GM12878 (cell line): ENCODE measurements around the gene REV1. TPM values are rescaled to one million over a fixed set of nuclear protein-coding genes. Genes with fewer than 3 reads are reported as not detected.

Source experiments
- ATAC-seq: fragments of 200-7000 bp; cut with Tn5 transposase; 3 replicates; pipeline ENCODE4 v1.9.1; 2020; ENCODE audit warnings: mild to moderate bottlenecking, moderate library complexity
- BruUV-seq: library from RNA; stranded (reverse); fragments of 400-500 nt; replicated peaks from 2 replicates; lab custom pipeline; 2021; lab: Mats Ljungman, UMichigan
- CTCF ChIA-PET: fragments of 300-600 bp; sonication (Branson Sonifier 250); formaldehyde crosslinking; extraction: SDS; loops from one replicate; lab custom pipeline; 2021; ENCODE audit warnings: inconsistent platforms; lab: Yijun Ruan, JAX
- POLR2A ChIA-PET: fragments of 350-600 bp; formaldehyde crosslinking; extraction: SDS; loops from one replicate; lab custom pipeline; 2021; ENCODE audit warnings: inconsistent platforms; lab: Charles Lee
- RAD21 ChIA-PET: fragments of 300-600 bp; sonication (Branson Sonifier 250); formaldehyde crosslinking; loops from one replicate; lab custom pipeline; 2023; ENCODE audit warnings: antibody characterized with exemption; ENCODE audit not compliant: unreplicated experiment; lab: Charles Lee
- SMC1A ChIA-PET: fragments of 300-600 bp; sonication (Branson Sonifier 250); formaldehyde crosslinking; loops from one replicate; lab custom pipeline; 2023; ENCODE audit not compliant: unreplicated experiment, uncharacterized antibody; lab: Charles Lee
- DNase-seq: peaks from one replicate; pipeline ENCODE4 v3.0.0-alpha.2; 2011; ENCODE audit warnings: low read depth, low spot score
- FAIRE-seq: peaks from 3 replicates; lab custom pipeline; 2011; peaks lifted over from hg19 to GRCh38; lab: Jason Lieb, UNC
- H2AFZ ChIP-seq: 2 replicates; pipeline ENCODE4 v1.6.0; 2011; ENCODE audit warnings: low read depth, low read length, control low read depth; ENCODE audit not compliant: control insufficient read depth
- H3K27ac ChIP-seq: 2 replicates; pipeline ENCODE4 v1.5.1; 2011; ENCODE audit warnings: control low read depth; ENCODE audit not compliant: control insufficient read depth, insufficient read depth
- H3K27me3 ChIP-seq, 2 experiments: replicated peaks in 1 of 2; 2 replicates each; pipeline versions ENCODE4 v1.6.0 to v1.6.1; 2011; ENCODE audit warnings: low read length in 1 of 2; ENCODE audit not compliant: control insufficient read depth in 2 of 2, insufficient read depth in 2 of 2
- H3K36me3 ChIP-seq, 2 experiments: 2 replicates each; pipeline ENCODE4 v1.5.1; 2011; ENCODE audit warnings: low read length in 1 of 2; ENCODE audit not compliant: control insufficient read depth in 2 of 2, insufficient read depth in 2 of 2
- H3K4me1 ChIP-seq: 2 replicates; pipeline ENCODE4 v1.6.1; 2011; ENCODE audit warnings: mild to moderate bottlenecking, low read length, moderate library complexity, mixed read lengths; ENCODE audit not compliant: control insufficient read depth, insufficient read depth
- H3K4me2 ChIP-seq: 2 replicates; pipeline ENCODE4 v1.6.0; 2011; ENCODE audit warnings: control low read depth; ENCODE audit not compliant: control insufficient read depth, insufficient read depth
- H3K4me3 ChIP-seq: fragments of 200-600 bp; sonication (generic); 2 replicates; pipeline ENCODE4 v1.5.1; 2016
- H3K79me2 ChIP-seq: 2 replicates; pipeline ENCODE4 v1.6.0; 2011; ENCODE audit warnings: low read length; ENCODE audit not compliant: control insufficient read depth, insufficient read depth
- H3K9ac ChIP-seq: 2 replicates; pipeline ENCODE4 v1.8.0; 2011; ENCODE audit warnings: low read length, control low read depth, mixed read lengths; ENCODE audit not compliant: control insufficient read depth, insufficient read depth
- H3K9me3 ChIP-seq: replicated peaks from 3 replicates; pipeline ENCODE4 v1.5.1; 2011; ENCODE audit warnings: mild to moderate bottlenecking, low read length; ENCODE audit not compliant: control insufficient read depth, insufficient read depth
- H4K20me1 ChIP-seq: 2 replicates; pipeline ENCODE4 v1.6.0; 2011; ENCODE audit not compliant: control insufficient read depth, insufficient read depth
- DPF2 ChIP-seq: fragments of 450-650 bp; IDR thresholded peaks from 2 replicates; pipeline ENCODE4 v1.6.1; 2017; ENCODE audit warnings: mild to moderate bottlenecking
- EP300 ChIP-seq, 2 experiments: fragments of 150-350 bp in 1 of 2; IDR thresholded peaks; 2 replicates each; pipeline ENCODE4 v1.6.1; 2011 to 2012; ENCODE audit warnings: low read depth in 2 of 2, low read length in 2 of 2, borderline replicate concordance in 1 of 2, improper control_type of control experiment in 1 of 2, inconsistent platforms in 1 of 2; ENCODE audit not compliant: control insufficient read depth in 1 of 2
- FOXK2 ChIP-seq: fragments of 450-650 bp; IDR thresholded peaks from 2 replicates; pipeline ENCODE4 v1.6.1; 2017; ENCODE audit warnings: mild to moderate bottlenecking, moderate library complexity
- JUNB ChIP-seq: IDR thresholded peaks from 2 replicates; pipeline ENCODE4 v1.6.1; 2016; ENCODE audit warnings: antibody characterized with exemption, mild to moderate bottlenecking
- PBX3 ChIP-seq: IDR thresholded peaks from 2 replicates; pipeline ENCODE4 v1.6.1; 2011; ENCODE audit warnings: mild to moderate bottlenecking, low read depth, low read length, moderate library complexity; ENCODE audit not compliant: insufficient replicate concordance
- POLR2AphosphoS2 ChIP-seq: IDR thresholded peaks from 2 replicates; pipeline ENCODE4 v1.6.1; 2011; ENCODE audit warnings: low read depth, mild to moderate bottlenecking, low read length, improper control_type of control experiment, moderate library complexity
- POLR2AphosphoS5 ChIP-seq: IDR thresholded peaks from 2 replicates; pipeline ENCODE4 v1.6.1; 2011; ENCODE audit warnings: mild to moderate bottlenecking, low read length, inconsistent platforms
- RAD51 ChIP-seq: fragments of 450-650 bp; IDR thresholded peaks from 2 replicates; pipeline ENCODE4 v1.6.1; 2016; ENCODE audit warnings: moderate library complexity, mild to moderate bottlenecking, inconsistent platforms
- SIN3A ChIP-seq: IDR thresholded peaks from 2 replicates; pipeline ENCODE4 v1.6.1; 2012; ENCODE audit warnings: low read depth, low read length, improper control_type of control experiment
- SIX5 ChIP-seq: IDR thresholded peaks from 2 replicates; pipeline ENCODE4 v1.6.1; 2011; ENCODE audit warnings: mild to moderate bottlenecking, low read depth, low read length, moderate library complexity; ENCODE audit not compliant: severe bottlenecking
- SREBF2 ChIP-seq: IDR thresholded peaks from 2 replicates; pipeline ENCODE4 v1.6.1; 2012; ENCODE audit warnings: mild to moderate bottlenecking, low read length
- SRF ChIP-seq, 2 experiments: IDR thresholded peaks; 2 replicates each; pipeline ENCODE4 v1.6.1; 2011; ENCODE audit warnings: low read depth in 2 of 2, low read length in 2 of 2, mild to moderate bottlenecking in 1 of 2, moderate library complexity in 1 of 2
- SUPT20H ChIP-seq: IDR thresholded peaks from 2 replicates; pipeline ENCODE4 v1.6.1; 2011; ENCODE audit warnings: low read depth, mild to moderate bottlenecking, low read length, moderate library complexity, borderline replicate concordance; ENCODE audit not compliant: control insufficient read depth
- TCF3 ChIP-seq: IDR thresholded peaks from 2 replicates; pipeline ENCODE4 v1.6.1; 2012; ENCODE audit warnings: low read depth, mild to moderate bottlenecking, low read length, borderline replicate concordance; ENCODE audit not compliant: insufficient read depth
- YBX1 ChIP-seq: fragments of 450-650 bp; IDR thresholded peaks from 2 replicates; pipeline ENCODE4 v1.6.1; 2016; ENCODE audit warnings: antibody characterized with exemption
- ZNF274 ChIP-seq: IDR thresholded peaks from one replicate; pipeline ENCODE4 v1.8.0; 2011; ENCODE audit not compliant: insufficient read length, insufficient read depth
- ZZZ3 ChIP-seq: IDR thresholded peaks from 2 replicates; pipeline ENCODE4 v1.6.1; 2011; ENCODE audit warnings: low read depth; ENCODE audit not compliant: control insufficient read depth, insufficient read length
- in situ Hi-C: fragments of 300-500 bp; cut with MboI; formaldehyde crosslinking; loops from 9 replicates; pipeline ENCODE4 v1.14.3; 2018; ENCODE audit warnings: mixed read lengths
- intact Hi-C: fragments of 100-400 bp; cut with micrococcal nuclease; formaldehyde crosslinking; loops from one replicate; pipeline ENCODE4 v1.14.2; 2022; ENCODE audit not compliant: unreplicated experiment
- polyA plus RNA-seq, 11 experiments: library from polyadenylated mRNA; depleted of rRNA in 4 of 11; unstranded in 6 of 11; stranded (reverse) in 5 of 11; fragments of >200 nt; fragmentation: Nextera tagmentation in 4 of 11; fragmentation: Illumina TruSeq in 1 of 11; extraction: Ambion mirVana in 4 of 11; extraction: Trizol in 1 of 11; gene quantifications; 1 replicate in 1 of 11; 2 replicates in 10 of 11; pipeline versions ENCODE4 v1.2.1 to v1.2.3, GENCODE V29; 2011 to 2016; ENCODE audit warnings: inconsistent platforms in 2 of 11, missing spikeins in 2 of 11, low read depth in 1 of 11
- total RNA-seq, 4 experiments: library from RNA; depleted of rRNA in 3 of 4; stranded (reverse); fragments of >200 nt in 3 of 4; fragmentation: Illumina TruSeq in 1 of 4; extraction: Trizol in 1 of 4; gene quantifications; 2 replicates each; pipeline versions ENCODE4 v1.2.1 to v1.2.3, GENCODE V29; 2013 to 2021
- TF ChIP-seq, protein P1 (sequence below): fragments of 450-650 bp; conservative IDR thresholded peaks from 2 replicates; pipeline ENCODE4 v1.6.1; 2017; ENCODE audit warnings: mild to moderate bottlenecking, moderate library complexity
- TF ChIP-seq, protein P2 (sequence below): fragments of 450-650 bp; IDR thresholded peaks from 2 replicates; pipeline ENCODE4 v1.6.1; 2017; ENCODE audit warnings: antibody characterized with exemption, mild to moderate bottlenecking, moderate library complexity

Gene REV1
- total and polyA plus RNA-seq, 10 of the 15 experiments (the other 5 are each of a cell fraction or from before 2014, with no cell fraction given): 11.3 to 46.8 (median 29.0) TPM

DNA sequence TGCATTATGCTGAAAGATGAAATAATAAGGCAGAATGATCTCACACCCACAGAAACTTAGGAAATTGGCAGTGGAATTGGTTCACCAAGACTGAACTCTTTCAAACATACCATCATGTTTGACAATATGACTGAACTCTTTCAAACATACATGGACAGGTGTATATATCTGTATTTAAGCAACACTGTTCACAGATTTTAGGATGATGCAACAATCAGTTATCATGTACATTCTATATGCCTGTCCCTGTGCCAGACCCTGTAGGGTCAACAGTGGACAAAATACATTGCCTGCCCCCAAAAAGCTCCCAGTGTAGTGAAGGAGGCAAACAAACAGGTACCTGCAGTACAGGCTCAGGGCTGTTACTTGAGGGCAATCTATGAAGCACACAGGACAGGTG lies 2.9 kb upstream of the REV1 start:
- Histone ChIP-seq H3K27me3 (peaks cover 0 to 3% of the 10 kb centered on the region in 2 experiments; a peak in 1 of 4 replicates), H3K9me3 (no peaks in the 10 kb centered on the region), H2AFZ (no peak overlapping the region), H3K4me3 (no peak overlapping the region), H3K27ac (no peak overlapping the region), H4K20me1 (no peaks in the 10 kb centered on the region), H3K4me1 (peaks cover 8% of the 10 kb centered on the region), H3K9ac (no peak overlapping the region), H3K4me2 (no peak overlapping the region), H3K36me3 (no peaks in the 10 kb centered on the region), H3K79me2 (peaks cover 18% of the 10 kb centered on the region)
- in situ Hi-C loops (loop anchor here (25.0 kb wide), 1 partner anchor 305 kb away; the partner anchor contains the start of genes MITD1 and MRPL30), intact Hi-C loops (loop anchor here (5.0 kb wide), 1 partner anchor 405 kb away; no protein-coding TSS in a partner anchor)
- TF ChIP-seq TCF3: no peak
- TF ChIP-seq, protein P1, sequence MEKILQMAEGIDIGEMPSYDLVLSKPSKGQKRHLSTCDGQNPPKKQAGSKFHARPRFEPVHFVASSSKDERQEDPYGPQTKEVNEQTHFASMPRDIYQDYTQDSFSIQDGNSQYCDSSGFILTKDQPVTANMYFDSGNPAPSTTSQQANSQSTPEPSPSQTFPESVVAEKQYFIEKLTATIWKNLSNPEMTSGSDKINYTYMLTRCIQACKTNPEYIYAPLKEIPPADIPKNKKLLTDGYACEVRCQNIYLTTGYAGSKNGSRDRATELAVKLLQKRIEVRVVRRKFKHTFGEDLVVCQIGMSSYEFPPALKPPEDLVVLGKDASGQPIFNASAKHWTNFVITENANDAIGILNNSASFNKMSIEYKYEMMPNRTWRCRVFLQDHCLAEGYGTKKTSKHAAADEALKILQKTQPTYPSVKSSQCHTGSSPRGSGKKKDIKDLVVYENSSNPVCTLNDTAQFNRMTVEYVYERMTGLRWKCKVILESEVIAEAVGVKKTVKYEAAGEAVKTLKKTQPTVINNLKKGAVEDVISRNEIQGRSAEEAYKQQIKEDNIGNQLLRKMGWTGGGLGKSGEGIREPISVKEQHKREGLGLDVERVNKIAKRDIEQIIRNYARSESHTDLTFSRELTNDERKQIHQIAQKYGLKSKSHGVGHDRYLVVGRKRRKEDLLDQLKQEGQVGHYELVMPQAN: no peak
- TF ChIP-seq POLR2AphosphoS5: no peak
- TF ChIP-seq SRF (IDR thresholded peaks at IDR 0.05; ENCODE audit: low read depth in 2 of 2, low read length in 2 of 2): no peak
- TF ChIP-seq SIN3A: no peak
- TF ChIP-seq FOXK2: no peak
- TF ChIP-seq, protein P2, sequence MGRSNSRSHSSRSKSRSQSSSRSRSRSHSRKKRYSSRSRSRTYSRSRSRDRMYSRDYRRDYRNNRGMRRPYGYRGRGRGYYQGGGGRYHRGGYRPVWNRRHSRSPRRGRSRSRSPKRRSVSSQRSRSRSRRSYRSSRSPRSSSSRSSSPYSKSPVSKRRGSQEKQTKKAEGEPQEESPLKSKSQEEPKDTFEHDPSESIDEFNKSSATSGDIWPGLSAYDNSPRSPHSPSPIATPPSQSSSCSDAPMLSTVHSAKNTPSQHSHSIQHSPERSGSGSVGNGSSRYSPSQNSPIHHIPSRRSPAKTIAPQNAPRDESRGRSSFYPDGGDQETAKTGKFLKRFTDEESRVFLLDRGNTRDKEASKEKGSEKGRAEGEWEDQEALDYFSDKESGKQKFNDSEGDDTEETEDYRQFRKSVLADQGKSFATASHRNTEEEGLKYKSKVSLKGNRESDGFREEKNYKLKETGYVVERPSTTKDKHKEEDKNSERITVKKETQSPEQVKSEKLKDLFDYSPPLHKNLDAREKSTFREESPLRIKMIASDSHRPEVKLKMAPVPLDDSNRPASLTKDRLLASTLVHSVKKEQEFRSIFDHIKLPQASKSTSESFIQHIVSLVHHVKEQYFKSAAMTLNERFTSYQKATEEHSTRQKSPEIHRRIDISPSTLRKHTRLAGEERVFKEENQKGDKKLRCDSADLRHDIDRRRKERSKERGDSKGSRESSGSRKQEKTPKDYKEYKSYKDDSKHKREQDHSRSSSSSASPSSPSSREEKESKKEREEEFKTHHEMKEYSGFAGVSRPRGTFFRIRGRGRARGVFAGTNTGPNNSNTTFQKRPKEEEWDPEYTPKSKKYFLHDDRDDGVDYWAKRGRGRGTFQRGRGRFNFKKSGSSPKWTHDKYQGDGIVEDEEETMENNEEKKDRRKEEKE: no peak
- no peak for TF ChIP-seq POLR2AphosphoS2
- no peak for TF ChIP-seq PBX3
- TF ChIP-seq ZZZ3: no peak
- TF ChIP-seq SIX5: no peak
- no peak for TF ChIP-seq YBX1
- no peak for TF ChIP-seq EP300 (IDR thresholded peaks at IDR 0.05; ENCODE audit: borderline replicate concordance in 1 of 2, control insufficient read depth in 1 of 2, low read depth in 2 of 2, low read length in 2 of 2)
- TF ChIP-seq RAD51: no peak
- TF ChIP-seq JUNB: no peak
- no peak for TF ChIP-seq SREBF2
- TF ChIP-seq DPF2: no peak
- TF ChIP-seq ZNF274: no peak
- TF ChIP-seq SUPT20H: no peak
- ChIA-PET POLR2A (no interaction called here), RAD21 (no interaction called here), SMC1A (no interaction called here), CTCF (no interaction called here)
- no TSS peak for BruUV-seq
- FAIRE-seq: no peak
- no peak for DNase-seq
- no peak for ATAC-seq
